GM12878 (cell line): Measurements from ENCODE around the gene GDI2.

Source experiments
- ATF7 ChIP-seq: fragments of 450-650 bp; IDR thresholded peaks from 2 replicates; pipeline ENCODE4 v1.6.1; 2016; ENCODE audit warnings: low read depth, mild to moderate bottlenecking
- GABPA ChIP-seq: IDR thresholded peaks from 2 replicates; pipeline ENCODE4 v1.6.1; 2014; ENCODE audit warnings: antibody characterized with exemption, low read depth, mild to moderate bottlenecking, inconsistent platforms
- MXI1 ChIP-seq: fragments of 150-350 bp; IDR thresholded peaks from 2 replicates; pipeline ENCODE4 v1.6.1; 2011; ENCODE audit warnings: low read depth, mild to moderate bottlenecking, inconsistent platforms, low read length, improper control_type of control experiment
- RAD21 ChIP-seq: IDR thresholded peaks from 2 replicates; pipeline ENCODE4 v1.6.1; 2011; ENCODE audit warnings: mild to moderate bottlenecking, low read depth, low read length, moderate library complexity; ENCODE audit not compliant: insufficient read depth
- RFX5 ChIP-seq: IDR thresholded peaks from 2 replicates; pipeline ENCODE4 v1.6.1; 2011; ENCODE audit warnings: low read depth, low read length, improper control_type of control experiment
- TAF1 ChIP-seq: IDR thresholded peaks from 2 replicates; pipeline ENCODE4 v1.6.1; 2011; ENCODE audit warnings: mild to moderate bottlenecking, low read depth, low read length, borderline replicate concordance
- TF ChIP-seq, protein P1 (sequence below), 3 experiments: IDR thresholded peaks in 2 of 3; conservative IDR thresholded peaks in 1 of 3; 2 replicates each; pipeline ENCODE4 v1.5.1; 2011; ENCODE audit warnings: low read depth in 3 of 3, low read length in 3 of 3, mild to moderate bottlenecking in 3 of 3, control low read depth in 2 of 3, moderate library complexity in 2 of 3, inconsistent platforms in 1 of 3, mixed read lengths in 1 of 3; ENCODE audit not compliant: control insufficient read depth in 2 of 3, insufficient read depth in 1 of 3; ENCODE audit errors: extremely low read depth in 1 of 3
- TF ChIP-seq, protein P2 (sequence below): IDR thresholded peaks from 2 replicates; pipeline ENCODE4 v1.6.1; 2011; ENCODE audit warnings: low read depth, low read length, improper control_type of control experiment, borderline replicate concordance

DNA sequence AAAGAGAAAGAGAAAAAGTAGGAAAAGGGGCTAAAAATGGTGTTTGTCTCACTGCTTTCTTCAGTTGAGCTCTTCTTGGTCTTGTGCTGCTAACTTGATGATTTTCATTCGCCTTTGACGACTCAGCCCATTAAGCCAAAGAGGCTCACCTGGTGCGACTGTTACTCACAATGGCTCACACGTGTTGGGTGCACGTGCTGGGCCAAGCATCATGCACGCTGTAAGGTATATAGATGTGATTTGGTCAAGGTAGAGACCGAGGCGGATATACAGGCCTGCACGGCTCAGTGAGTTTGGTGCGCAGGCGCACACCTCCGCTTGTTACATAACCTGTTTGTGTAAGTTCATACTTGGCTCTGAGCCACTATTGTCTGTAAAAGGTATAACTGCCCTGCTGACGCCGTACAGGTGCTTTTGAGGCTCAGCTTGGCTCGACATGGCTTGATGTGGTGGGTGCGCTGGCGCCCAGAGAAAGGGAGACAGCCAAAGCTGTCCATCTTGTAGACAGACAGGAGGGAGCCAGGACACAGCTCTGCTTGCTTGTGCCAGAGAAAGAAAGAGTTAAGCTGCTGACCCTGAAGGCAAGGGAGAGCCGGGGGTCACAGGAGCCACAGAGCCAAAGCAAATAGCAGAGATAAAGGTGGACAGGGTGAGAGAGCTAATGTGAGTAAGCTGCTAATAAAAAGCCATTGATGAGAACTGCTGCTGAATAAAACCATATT is 42.9 kb upstream of the GDI2 start:
- TF ChIP-seq, protein P1, sequence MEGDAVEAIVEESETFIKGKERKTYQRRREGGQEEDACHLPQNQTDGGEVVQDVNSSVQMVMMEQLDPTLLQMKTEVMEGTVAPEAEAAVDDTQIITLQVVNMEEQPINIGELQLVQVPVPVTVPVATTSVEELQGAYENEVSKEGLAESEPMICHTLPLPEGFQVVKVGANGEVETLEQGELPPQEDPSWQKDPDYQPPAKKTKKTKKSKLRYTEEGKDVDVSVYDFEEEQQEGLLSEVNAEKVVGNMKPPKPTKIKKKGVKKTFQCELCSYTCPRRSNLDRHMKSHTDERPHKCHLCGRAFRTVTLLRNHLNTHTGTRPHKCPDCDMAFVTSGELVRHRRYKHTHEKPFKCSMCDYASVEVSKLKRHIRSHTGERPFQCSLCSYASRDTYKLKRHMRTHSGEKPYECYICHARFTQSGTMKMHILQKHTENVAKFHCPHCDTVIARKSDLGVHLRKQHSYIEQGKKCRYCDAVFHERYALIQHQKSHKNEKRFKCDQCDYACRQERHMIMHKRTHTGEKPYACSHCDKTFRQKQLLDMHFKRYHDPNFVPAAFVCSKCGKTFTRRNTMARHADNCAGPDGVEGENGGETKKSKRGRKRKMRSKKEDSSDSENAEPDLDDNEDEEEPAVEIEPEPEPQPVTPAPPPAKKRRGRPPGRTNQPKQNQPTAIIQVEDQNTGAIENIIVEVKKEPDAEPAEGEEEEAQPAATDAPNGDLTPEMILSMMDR (IDR thresholded peaks at IDR 0.05 in 2 of 3, conservative IDR thresholded peaks at IDR 0.05 in 1 of 3; ENCODE audit: control insufficient read depth in 2 of 3, extremely low read depth in 1 of 3, insufficient read depth in 1 of 3, low read depth in 3 of 3, low read length in 3 of 3) = no peak
- TF ChIP-seq MXI1 (no peak), GABPA (no peak), ATF7 (no peak), TAF1 (no peak), RAD21 (no peak), RFX5 (no peak)
- TF ChIP-seq, protein P2, sequence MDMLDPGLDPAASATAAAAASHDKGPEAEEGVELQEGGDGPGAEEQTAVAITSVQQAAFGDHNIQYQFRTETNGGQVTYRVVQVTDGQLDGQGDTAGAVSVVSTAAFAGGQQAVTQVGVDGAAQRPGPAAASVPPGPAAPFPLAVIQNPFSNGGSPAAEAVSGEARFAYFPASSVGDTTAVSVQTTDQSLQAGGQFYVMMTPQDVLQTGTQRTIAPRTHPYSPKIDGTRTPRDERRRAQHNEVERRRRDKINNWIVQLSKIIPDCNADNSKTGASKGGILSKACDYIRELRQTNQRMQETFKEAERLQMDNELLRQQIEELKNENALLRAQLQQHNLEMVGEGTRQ = no peak
